ENCODE results near the gene TFB1M. TPM values are rescaled to one million over a fixed set of nuclear protein-coding genes. Genes with fewer than 3 reads are reported as not detected.
"Not testable (repeated sequence)": the region's sequence is repeated elsewhere in the genome, so short reads cannot be mapped to it uniquely, and the experiment has no call there.

TFB1M gene
- 17.7 TPM for total RNA-seq
- 10 to 100 TPM; 10.5 to 26.5 (median 18.3) TPM for polyA plus RNA-seq

DNA sequence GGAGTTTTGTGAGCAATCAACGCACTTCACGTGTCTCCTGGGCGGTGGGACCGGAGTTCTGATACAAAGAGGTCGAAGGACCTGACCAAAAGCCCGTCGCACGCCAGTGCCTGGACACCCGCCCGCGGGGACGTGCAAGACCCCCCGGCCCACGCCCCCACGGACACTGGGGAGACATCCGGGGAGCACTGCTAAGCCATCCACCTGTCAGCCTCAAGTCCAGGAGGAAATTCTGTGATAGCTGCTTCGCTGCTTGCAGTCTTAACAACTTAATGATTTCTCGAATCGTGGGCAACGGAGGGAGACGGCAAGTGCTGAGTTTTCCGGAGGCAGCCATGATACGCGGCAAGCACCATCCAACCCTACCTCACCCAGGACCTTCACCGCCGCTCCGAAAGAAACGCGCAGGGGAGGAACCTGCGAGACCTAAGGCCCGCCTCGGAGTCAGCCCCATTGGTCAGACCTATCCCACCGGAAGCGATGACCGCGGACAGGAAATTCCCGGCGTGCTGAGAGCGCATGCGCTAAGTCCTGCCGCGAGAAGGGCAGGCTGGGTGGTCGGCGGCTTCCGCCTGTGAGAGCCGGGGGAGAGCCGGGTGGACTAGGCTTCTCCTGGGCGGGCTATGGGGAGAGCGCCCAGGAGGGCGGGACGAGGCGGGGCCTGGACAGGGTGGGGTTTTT is at the start of gene TFB1M:
TSS of gene TFB1M (minus strand) at position 393 of the 681 bp plus-strand sequence. CDS start at position 337, 56 bp downstream.
- ATAC-seq (ENCODE audit: low read depth in 2 of 2) (peak; percentile 88 to 93), DNase-seq (peak; percentile 96 to 99 (median 97))
- Histone ChIP-seq H3K27ac (ENCODE audit: insufficient read depth, low read length, poor library complexity, severe bottlenecking) (peak within 1 kb of the TSS; percentile 94), H3K9me3 (ENCODE audit: control insufficient read depth in 2 of 2, low read length in 2 of 2) (no peaks in the 10 kb centered on the region), H3K4me1 (ENCODE audit: control insufficient read depth, insufficient read depth, low read length, poor library complexity, severe bottlenecking) (peaks cover 24% of the 10 kb centered on the region), H3K36me3 (ENCODE audit: control insufficient read depth, insufficient read depth, low read length) (peaks cover 13% of the 10 kb centered on the region), H3K4me3 (ENCODE audit: low read depth, low read length) (peak within 1 kb of the TSS; percentile 97), H3K27me3 (ENCODE audit: control insufficient read depth, insufficient read depth, low read length) (no peaks in the 10 kb centered on the region)
- Mint-ChIP-seq H3K27me3 (no peaks in the 10 kb centered on the region), H3K9me3 (no peaks in the 10 kb centered on the region), H3K36me3 (peaks cover 7% of the 10 kb centered on the region), H3K4me3 (peak within 1 kb of the TSS; percentile 90 to 98 (median 96)), H3K4me1 (peaks cover 31 to 51% (median 41%) of the 10 kb centered on the region in 4 donors), H3K27ac (peak within 1 kb of the TSS; percentile 96 to 99 (median 97))

DNA sequence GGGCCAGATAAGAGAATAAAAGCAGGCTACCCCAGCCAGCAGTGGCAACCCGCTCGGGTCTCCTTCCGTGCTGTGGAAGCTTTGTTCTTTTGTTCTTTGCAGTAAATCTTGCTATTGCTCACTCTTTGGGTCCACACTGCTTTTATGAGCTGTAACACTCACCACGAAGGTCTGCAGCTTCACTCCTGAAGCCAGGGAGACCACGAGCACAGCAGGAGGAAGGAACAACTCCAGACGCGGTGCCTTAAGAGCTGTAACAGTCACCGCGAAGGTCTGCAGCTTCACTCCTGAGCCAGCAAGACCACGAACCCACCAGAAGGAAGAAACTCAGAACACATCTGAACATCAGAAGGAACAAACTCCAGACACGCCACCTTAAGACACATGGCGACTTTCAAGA is 49.7 kb upstream of the TFB1M start:
- not testable (repeated sequence) for H3K4me3 ChIP-seq (ENCODE audit: low read depth, low read length); H3K4me1 ChIP-seq (ENCODE audit: control insufficient read depth, insufficient read depth, low read length, poor library complexity, severe bottlenecking); DNase-seq; H3K4me1 Mint-ChIP-seq; H3K27ac ChIP-seq (ENCODE audit: insufficient read depth, low read length, poor library complexity, severe bottlenecking); H3K9me3 Mint-ChIP-seq; H3K27me3 ChIP-seq (ENCODE audit: control insufficient read depth, insufficient read depth, low read length); H3K4me3 Mint-ChIP-seq; H3K9me3 ChIP-seq (ENCODE audit: control insufficient read depth in 2 of 2, low read length in 2 of 2); H3K36me3 Mint-ChIP-seq; H3K27ac Mint-ChIP-seq; H3K36me3 ChIP-seq (ENCODE audit: control insufficient read depth, insufficient read depth, low read length); ATAC-seq (ENCODE audit: low read depth in 2 of 2)
- peaks cover 16% of the 10 kb centered on the region for H3K27me3 Mint-ChIP-seq

DNA sequence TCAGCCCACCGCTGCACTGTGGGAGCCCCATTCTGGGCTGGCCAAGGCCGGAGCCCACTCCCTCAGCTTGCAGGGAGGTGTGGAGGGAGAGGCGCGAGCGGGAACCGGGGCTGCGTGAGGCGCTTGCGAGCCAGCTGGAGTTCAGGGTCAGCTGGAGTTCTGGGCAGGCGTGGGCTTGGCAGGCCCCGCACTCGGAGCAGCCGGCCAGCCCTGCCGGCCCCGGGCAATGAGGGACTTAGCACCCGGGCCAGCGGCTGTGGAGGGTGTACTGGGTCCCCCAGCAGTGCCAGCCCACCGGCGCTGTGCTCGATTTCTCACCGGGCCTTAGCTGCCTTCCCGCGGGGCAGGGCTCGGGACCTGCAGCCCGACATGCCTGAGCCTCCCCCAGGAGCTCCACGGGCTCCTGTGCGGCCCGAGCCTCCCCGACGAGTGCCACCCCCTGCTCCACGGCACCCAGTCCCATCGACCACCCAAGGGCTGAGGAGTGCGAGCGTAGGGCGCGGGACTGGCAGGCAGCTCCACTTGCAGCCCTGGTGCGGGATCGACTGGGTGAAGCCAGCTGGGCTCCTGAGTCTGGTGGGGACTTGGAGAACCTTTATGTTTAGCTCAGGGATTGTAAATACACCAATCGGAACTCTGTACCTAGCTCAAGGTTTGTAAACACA is 48.8 kb upstream of the TFB1M start:
- H3K9me3 ChIP-seq (ENCODE audit: control insufficient read depth in 2 of 2, low read length in 2 of 2); H3K4me1 Mint-ChIP-seq; H3K27ac ChIP-seq (ENCODE audit: insufficient read depth, low read length, poor library complexity, severe bottlenecking); H3K4me3 ChIP-seq (ENCODE audit: low read depth, low read length); H3K27me3 ChIP-seq (ENCODE audit: control insufficient read depth, insufficient read depth, low read length); H3K9me3 Mint-ChIP-seq; H3K4me1 ChIP-seq (ENCODE audit: control insufficient read depth, insufficient read depth, low read length, poor library complexity, severe bottlenecking); H3K36me3 ChIP-seq (ENCODE audit: control insufficient read depth, insufficient read depth, low read length); H3K36me3 Mint-ChIP-seq; ATAC-seq (ENCODE audit: low read depth in 2 of 2); H3K4me3 Mint-ChIP-seq; DNase-seq; H3K27ac Mint-ChIP-seq: not testable (repeated sequence)
- peaks cover 22% of the 10 kb centered on the region for H3K27me3 Mint-ChIP-seq

DNA sequence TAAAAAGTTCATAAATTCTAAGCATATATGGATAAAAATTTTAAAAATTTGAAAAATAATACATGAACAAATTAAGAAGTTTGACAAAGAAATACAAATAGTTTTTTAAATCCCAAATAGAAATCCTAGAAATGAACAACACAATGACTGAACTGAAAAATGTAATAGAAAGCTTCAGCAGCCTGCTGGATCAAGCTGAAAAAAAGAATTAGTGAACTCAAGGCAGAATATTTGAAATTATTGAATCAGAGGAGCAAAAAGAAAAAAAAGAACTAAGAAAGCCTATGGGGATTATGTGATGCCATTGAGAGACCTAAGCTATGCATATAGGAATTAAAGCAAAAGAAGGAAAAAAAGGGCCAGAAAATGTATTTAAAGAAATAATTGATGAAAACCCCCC is 39.9 kb upstream of the TFB1M start:
- Histone ChIP-seq H3K9me3 (ENCODE audit: control insufficient read depth in 2 of 2, low read length in 2 of 2) (peaks cover 17 to 25% of the 10 kb centered on the region in 2 experiments), H3K4me3 (ENCODE audit: low read depth, low read length) (no peak overlapping the region), H3K27me3 (ENCODE audit: control insufficient read depth, insufficient read depth, low read length) (peaks cover 9% of the 10 kb centered on the region), H3K4me1 (ENCODE audit: control insufficient read depth, insufficient read depth, low read length, poor library complexity, severe bottlenecking) (no peaks in the 10 kb centered on the region), H3K27ac (ENCODE audit: insufficient read depth, low read length, poor library complexity, severe bottlenecking) (no peak overlapping the region), H3K36me3 (ENCODE audit: control insufficient read depth, insufficient read depth, low read length) (no peaks in the 10 kb centered on the region)
- DNase-seq = no peak
- H3K27ac Mint-ChIP-seq = no peak overlapping the region
- peaks cover 5 to 26% (median 6%) of the 10 kb centered on the region in 7 donors for H3K9me3 Mint-ChIP-seq
- no peaks in the 10 kb centered on the region for H3K36me3 Mint-ChIP-seq
- H3K4me3 Mint-ChIP-seq = no peak overlapping the region
- peaks cover 31% of the 10 kb centered on the region for H3K27me3 Mint-ChIP-seq
- no peaks in the 10 kb centered on the region for H3K4me1 Mint-ChIP-seq
- no peak for ATAC-seq (ENCODE audit: low read depth in 2 of 2)

DNA sequence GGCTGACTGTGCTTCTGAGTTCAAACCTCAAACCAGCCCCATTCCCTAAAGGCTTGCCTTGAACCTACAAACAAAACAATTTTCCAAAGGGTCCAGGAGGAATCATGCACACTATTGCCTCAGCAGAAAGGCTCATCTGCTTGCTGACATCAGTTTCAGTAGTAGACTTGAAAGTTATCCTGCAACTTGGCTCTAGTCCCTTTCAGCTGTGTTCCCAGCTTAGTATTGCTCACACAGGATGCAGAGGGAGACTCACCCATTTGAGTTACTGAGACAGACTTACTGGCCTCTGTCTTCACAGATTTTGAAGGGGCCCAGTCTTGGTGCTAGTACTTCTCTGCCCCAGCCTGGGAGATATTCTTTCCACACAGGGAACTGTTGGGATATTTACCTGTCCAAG is 38.5 kb upstream of the TFB1M start:
- H3K27me3 Mint-ChIP-seq = peaks cover 31% of the 10 kb centered on the region
- Histone ChIP-seq H3K27ac (ENCODE audit: insufficient read depth, low read length, poor library complexity, severe bottlenecking) (no peak overlapping the region), H3K27me3 (ENCODE audit: control insufficient read depth, insufficient read depth, low read length) (peaks cover 4% of the 10 kb centered on the region), H3K36me3 (ENCODE audit: control insufficient read depth, insufficient read depth, low read length) (no peaks in the 10 kb centered on the region), H3K4me1 (ENCODE audit: control insufficient read depth, insufficient read depth, low read length, poor library complexity, severe bottlenecking) (no peaks in the 10 kb centered on the region), H3K9me3 (ENCODE audit: control insufficient read depth in 2 of 2, low read length in 2 of 2) (peaks cover 19 to 25% of the 10 kb centered on the region in 2 experiments), H3K4me3 (ENCODE audit: low read depth, low read length) (no peak overlapping the region)
- no peak overlapping the region for H3K27ac Mint-ChIP-seq
- peaks cover 5 to 31% (median 8%) of the 10 kb centered on the region in 7 donors for H3K9me3 Mint-ChIP-seq
- no peak overlapping the region for H3K4me3 Mint-ChIP-seq
- ATAC-seq (ENCODE audit: low read depth in 2 of 2) = no peak
- no peaks in the 10 kb centered on the region for H3K4me1 Mint-ChIP-seq
- DNase-seq = no peak
- peaks cover 9% of the 10 kb centered on the region for H3K36me3 Mint-ChIP-seq

DNA sequence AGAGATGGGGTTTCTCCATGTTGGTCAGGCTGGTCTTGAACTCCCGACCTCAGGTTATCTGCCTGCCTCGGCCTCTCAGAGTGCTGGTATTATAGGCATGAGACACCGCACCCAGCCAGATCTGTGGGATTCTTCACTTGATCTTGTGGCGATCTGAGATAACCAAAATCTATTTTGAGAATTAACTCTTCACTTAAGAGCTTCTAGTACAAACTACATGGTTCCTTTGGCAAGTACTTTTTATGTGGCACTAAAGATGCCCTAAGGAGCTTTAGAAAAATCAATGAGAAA is 37.8 kb upstream of the TFB1M start:
- DNase-seq = no peak
- H3K27ac ChIP-seq (ENCODE audit: insufficient read depth, low read length, poor library complexity, severe bottlenecking) = no peak overlapping the region
- Mint-ChIP-seq H3K27me3 (peaks cover 27% of the 10 kb centered on the region), H3K4me3 (no peak overlapping the region), H3K36me3 (peaks cover 9% of the 10 kb centered on the region), H3K4me1 (no peaks in the 10 kb centered on the region), H3K9me3 (peaks cover 5 to 38% (median 12%) of the 10 kb centered on the region in 7 donors), H3K27ac (no peak overlapping the region)
- no peaks in the 10 kb centered on the region for H3K4me1 ChIP-seq (ENCODE audit: control insufficient read depth, insufficient read depth, low read length, poor library complexity, severe bottlenecking)
- H3K4me3 ChIP-seq (ENCODE audit: low read depth, low read length) = no peak overlapping the region
- H3K36me3 ChIP-seq (ENCODE audit: control insufficient read depth, insufficient read depth, low read length) = no peaks in the 10 kb centered on the region
- peaks cover 24 to 26% of the 10 kb centered on the region in 2 experiments for H3K9me3 ChIP-seq (ENCODE audit: control insufficient read depth in 2 of 2, low read length in 2 of 2)
- no peak for ATAC-seq (ENCODE audit: low read depth in 2 of 2)
- peaks cover 3% of the 10 kb centered on the region for H3K27me3 ChIP-seq (ENCODE audit: control insufficient read depth, insufficient read depth, low read length)

DNA sequence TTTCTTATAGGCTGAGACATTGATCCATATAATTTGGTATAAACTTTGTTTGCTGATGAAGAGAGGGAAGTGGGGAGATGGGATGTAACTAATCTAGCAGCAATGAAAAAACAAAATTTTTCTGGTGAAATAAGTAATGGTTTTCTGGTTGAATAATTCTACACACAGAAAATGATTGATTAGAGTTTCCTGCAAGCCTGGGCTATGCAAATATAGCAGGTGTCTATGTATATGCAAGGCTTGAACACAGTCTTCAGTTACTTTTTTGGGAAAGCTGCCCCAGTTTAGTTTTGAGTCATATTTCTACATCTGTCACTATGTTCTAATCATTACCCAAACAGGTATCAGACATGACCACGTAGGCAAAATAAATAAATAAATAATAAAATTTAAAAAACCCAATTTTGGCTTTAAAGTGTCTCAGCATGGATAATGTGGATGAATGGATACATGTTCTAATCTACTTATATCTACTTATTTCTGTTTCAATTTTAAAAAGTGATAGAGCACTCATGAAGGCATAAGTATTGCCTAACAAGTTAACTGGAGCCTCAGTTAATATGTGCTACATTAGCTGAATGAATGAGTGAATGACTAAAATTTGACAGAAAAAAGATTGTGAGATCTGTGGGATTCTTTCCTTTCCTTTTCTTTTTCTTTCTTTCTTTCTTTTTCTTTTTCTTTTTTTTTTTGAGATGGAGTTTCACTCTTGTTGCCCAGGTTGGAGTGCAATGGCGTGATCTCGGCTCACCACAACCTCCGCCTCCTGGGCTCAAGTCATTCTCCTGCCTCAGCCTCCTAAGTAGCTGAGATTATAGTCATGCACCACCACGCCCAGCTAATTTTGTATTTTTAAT is 37.2 kb upstream of the TFB1M start:
- peaks cover 9% of the 10 kb centered on the region for H3K36me3 Mint-ChIP-seq
- no peak overlapping the region for H3K4me3 ChIP-seq (ENCODE audit: low read depth, low read length)
- H3K4me1 ChIP-seq (ENCODE audit: control insufficient read depth, insufficient read depth, low read length, poor library complexity, severe bottlenecking) = no peaks in the 10 kb centered on the region
- H3K36me3 ChIP-seq (ENCODE audit: control insufficient read depth, insufficient read depth, low read length) = no peaks in the 10 kb centered on the region
- H3K27me3 Mint-ChIP-seq = peaks cover 25% of the 10 kb centered on the region
- H3K4me1 Mint-ChIP-seq = no peaks in the 10 kb centered on the region
- H3K27me3 ChIP-seq (ENCODE audit: control insufficient read depth, insufficient read depth, low read length) = no peaks in the 10 kb centered on the region
- peaks cover 1 to 43% (median 14%) of the 10 kb centered on the region in 7 donors for H3K9me3 Mint-ChIP-seq
- H3K27ac ChIP-seq (ENCODE audit: insufficient read depth, low read length, poor library complexity, severe bottlenecking) = no peak overlapping the region
- DNase-seq (no peak), ATAC-seq (ENCODE audit: low read depth in 2 of 2) (no peak)
- H3K27ac Mint-ChIP-seq = no peak overlapping the region
- peaks cover 24 to 29% of the 10 kb centered on the region in 2 experiments for H3K9me3 ChIP-seq (ENCODE audit: control insufficient read depth in 2 of 2, low read length in 2 of 2)
- H3K4me3 Mint-ChIP-seq = no peak overlapping the region
